ENCODE results near the gene TMEM178B.

TMEM178B gene

DNA sequence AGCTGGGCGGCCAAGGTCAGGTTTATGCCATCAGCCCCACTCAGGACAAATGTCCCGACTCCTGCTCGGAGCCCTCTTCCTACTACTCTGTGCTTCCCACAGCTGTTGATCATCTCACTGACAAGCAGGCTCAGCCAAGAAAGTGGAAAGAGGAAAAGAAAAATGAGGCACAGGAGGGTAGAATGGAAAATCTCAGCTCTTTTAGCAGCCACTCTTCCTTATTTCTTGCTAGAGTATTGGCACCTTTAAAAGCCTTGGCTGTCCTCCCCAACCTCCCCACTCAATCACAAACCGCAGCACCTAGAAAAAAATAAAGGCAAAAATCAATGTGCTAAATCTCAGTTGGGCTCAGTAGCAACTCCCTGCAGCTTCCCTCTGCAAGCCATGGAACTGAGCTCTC is 442.1 kb downstream of the TMEM178B start:
- TF ChIP-seq, protein P1, sequence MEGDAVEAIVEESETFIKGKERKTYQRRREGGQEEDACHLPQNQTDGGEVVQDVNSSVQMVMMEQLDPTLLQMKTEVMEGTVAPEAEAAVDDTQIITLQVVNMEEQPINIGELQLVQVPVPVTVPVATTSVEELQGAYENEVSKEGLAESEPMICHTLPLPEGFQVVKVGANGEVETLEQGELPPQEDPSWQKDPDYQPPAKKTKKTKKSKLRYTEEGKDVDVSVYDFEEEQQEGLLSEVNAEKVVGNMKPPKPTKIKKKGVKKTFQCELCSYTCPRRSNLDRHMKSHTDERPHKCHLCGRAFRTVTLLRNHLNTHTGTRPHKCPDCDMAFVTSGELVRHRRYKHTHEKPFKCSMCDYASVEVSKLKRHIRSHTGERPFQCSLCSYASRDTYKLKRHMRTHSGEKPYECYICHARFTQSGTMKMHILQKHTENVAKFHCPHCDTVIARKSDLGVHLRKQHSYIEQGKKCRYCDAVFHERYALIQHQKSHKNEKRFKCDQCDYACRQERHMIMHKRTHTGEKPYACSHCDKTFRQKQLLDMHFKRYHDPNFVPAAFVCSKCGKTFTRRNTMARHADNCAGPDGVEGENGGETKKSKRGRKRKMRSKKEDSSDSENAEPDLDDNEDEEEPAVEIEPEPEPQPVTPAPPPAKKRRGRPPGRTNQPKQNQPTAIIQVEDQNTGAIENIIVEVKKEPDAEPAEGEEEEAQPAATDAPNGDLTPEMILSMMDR (IDR thresholded peaks at IDR 0.05; ENCODE audit: low read depth, low read length, poor library complexity, severe bottlenecking): no peak
- TF ChIP-seq EZH2phosphoT487 (IDR thresholded peaks at IDR 0.05; ENCODE audit: borderline replicate concordance, low read length): no peak
- H3K36me3 ChIP-seq (ENCODE audit: control insufficient read depth, low read length): no peaks in the 10 kb centered on the region

DNA sequence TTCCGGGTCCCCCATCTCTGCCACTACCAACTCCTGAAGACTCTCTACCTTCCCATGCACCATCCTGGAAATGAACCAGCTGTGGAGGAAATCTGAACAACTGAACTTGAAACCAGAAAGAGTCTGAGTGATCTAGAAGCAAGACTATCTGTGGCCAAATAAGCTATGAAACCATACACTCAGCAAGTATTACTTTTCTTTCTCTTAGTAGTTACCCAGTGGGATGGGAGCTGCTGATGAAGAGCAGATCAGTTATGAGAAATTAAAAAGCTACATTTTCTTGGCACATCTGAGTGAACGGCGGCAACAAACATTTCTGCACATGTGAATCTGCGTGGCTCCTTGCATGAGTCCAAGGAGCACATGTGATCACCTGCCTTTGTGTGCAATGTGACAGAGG is 445.8 kb downstream of the TMEM178B start:
- H3F3A ChIP-seq (ENCODE audit: control insufficient read depth, insufficient read depth): no peaks in the 10 kb centered on the region
- no peaks in the 10 kb centered on the region for H4K20me1 ChIP-seq (ENCODE audit: control insufficient read depth, insufficient read depth, low read depth, low read length)
- H3K27ac ChIP-seq (ENCODE audit: low read depth, low read length): no peak overlapping the region
- no peaks in the 10 kb centered on the region for H3K9me3 ChIP-seq (ENCODE audit: control insufficient read depth, insufficient read depth, low read length)
- H3K4me3 ChIP-seq (ENCODE audit: low read length): no peak overlapping the region
- H3K36me3 ChIP-seq (ENCODE audit: control insufficient read depth, low read length): no peaks in the 10 kb centered on the region
- TF ChIP-seq, protein P1 (IDR thresholded peaks at IDR 0.05; ENCODE audit: low read depth, low read length, poor library complexity, severe bottlenecking): no peak
- no peak for TF ChIP-seq EZH2phosphoT487 (IDR thresholded peaks at IDR 0.05; ENCODE audit: borderline replicate concordance, low read length)
- no peaks in the 10 kb centered on the region for H3K79me2 ChIP-seq (ENCODE audit: control insufficient read depth, low read length)
- no peaks in the 10 kb centered on the region for H3K9me2 ChIP-seq (replicated peaks; ENCODE audit: control insufficient read depth, low read length)
- H3K4me2 ChIP-seq (ENCODE audit: low read length): no peak overlapping the region
- H3K4me1 ChIP-seq (ENCODE audit: control insufficient read depth, low read length): no peaks in the 10 kb centered on the region
- H3K27me3 ChIP-seq (ENCODE audit: control insufficient read depth, low read length): no peaks in the 10 kb centered on the region

More for the DNA sequence above, 442.1 kb downstream of the TMEM178B start:
- no peak overlapping the region for H3K27ac ChIP-seq (ENCODE audit: low read depth, low read length)
- no peaks in the 10 kb centered on the region for H3K79me2 ChIP-seq (ENCODE audit: control insufficient read depth, low read length)
- no peaks in the 10 kb centered on the region for H3K9me3 ChIP-seq (ENCODE audit: control insufficient read depth, insufficient read depth, low read length)
- H3K4me3 ChIP-seq (ENCODE audit: low read length): no peak overlapping the region
- no peaks in the 10 kb centered on the region for H4K20me1 ChIP-seq (ENCODE audit: control insufficient read depth, insufficient read depth, low read depth, low read length)
- peaks cover 30% of the 10 kb centered on the region for H3K27me3 ChIP-seq (ENCODE audit: control insufficient read depth, low read length)
- H3K4me1 ChIP-seq (ENCODE audit: control insufficient read depth, low read length): peaks cover 12% of the 10 kb centered on the region
- no peaks in the 10 kb centered on the region for H3K9me2 ChIP-seq (replicated peaks; ENCODE audit: control insufficient read depth, low read length)
- H3K4me2 ChIP-seq (ENCODE audit: low read length): no peak overlapping the region
- H3F3A ChIP-seq (ENCODE audit: control insufficient read depth, insufficient read depth): no peaks in the 10 kb centered on the region

DNA sequence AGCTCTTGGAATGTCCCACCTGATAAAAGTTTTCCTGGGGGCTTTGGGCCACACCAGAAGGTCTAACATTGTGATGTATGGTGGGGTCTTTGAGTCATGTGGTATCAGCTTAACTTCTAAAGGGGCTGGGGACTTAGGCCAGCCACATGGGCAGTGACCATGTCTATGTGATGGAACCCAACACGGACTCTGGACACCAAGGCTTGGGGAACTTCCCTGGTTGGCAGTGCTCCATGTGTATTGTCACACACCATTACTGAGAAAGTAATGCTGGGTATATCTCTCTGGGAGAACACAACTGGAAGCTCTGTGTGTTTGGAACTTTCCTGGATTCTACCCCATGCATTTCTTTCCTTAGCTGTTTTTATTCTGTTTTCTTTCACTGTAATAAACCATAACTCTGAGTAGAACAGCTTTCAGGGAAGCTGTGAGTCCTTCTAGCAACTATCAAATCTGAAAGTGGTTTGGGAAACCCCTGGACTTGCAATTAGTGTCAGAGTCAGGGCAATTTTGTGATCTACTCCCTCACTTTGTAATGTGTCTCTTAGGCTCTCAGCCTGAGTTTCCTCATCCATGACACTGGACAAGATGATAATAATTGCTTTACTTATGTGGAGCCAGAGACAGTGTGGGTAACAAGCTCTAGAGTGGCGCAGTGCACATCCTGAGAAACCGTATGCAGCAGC is 448.9 kb downstream of the TMEM178B start:
- Histone ChIP-seq H3K4me2 (ENCODE audit: low read length) (no peak overlapping the region), H3F3A (ENCODE audit: control insufficient read depth, insufficient read depth) (no peaks in the 10 kb centered on the region), H3K79me2 (ENCODE audit: control insufficient read depth, low read length) (no peaks in the 10 kb centered on the region), H3K4me3 (ENCODE audit: low read length) (no peak overlapping the region), H3K27me3 (ENCODE audit: control insufficient read depth, low read length) (peaks cover 3% of the 10 kb centered on the region; the same call in 1 of the 2 replicates), H3K27ac (ENCODE audit: low read depth, low read length) (no peak overlapping the region), H3K36me3 (ENCODE audit: control insufficient read depth, low read length) (no peaks in the 10 kb centered on the region), H3K4me1 (ENCODE audit: control insufficient read depth, low read length) (no peaks in the 10 kb centered on the region), H3K9me2 (replicated peaks; ENCODE audit: control insufficient read depth, low read length) (no peaks in the 10 kb centered on the region), H4K20me1 (ENCODE audit: control insufficient read depth, insufficient read depth, low read depth, low read length) (no peaks in the 10 kb centered on the region), H3K9me3 (ENCODE audit: control insufficient read depth, insufficient read depth, low read length) (no peaks in the 10 kb centered on the region)
- TF ChIP-seq EZH2phosphoT487 (IDR thresholded peaks at IDR 0.05; ENCODE audit: borderline replicate concordance, low read length): no peak
- TF ChIP-seq, protein P1 (IDR thresholded peaks at IDR 0.05; ENCODE audit: low read depth, low read length, poor library complexity, severe bottlenecking): no peak

Measured in DOHH2 (cell line).